CD4-positive, alpha-beta T cell treated with Interferon alpha-2 for 1 hour (primary cell): ENCODE results near the gene DNAJC3.
"Not testable (repeated sequence)": the region's sequence is repeated elsewhere in the genome, so short reads cannot be mapped to it uniquely, and the experiment has no call there.

ENCODE experiments used
- DNase-seq, 2 donors: peaks; one replicate each; pipeline ENCODE4 v3.0.0-alpha.2; 2020 to 2022

DNAJC3 gene

GRCh38 chr13:95676105-95676761, 706 bp upstream of the DNAJC3 start:
- peak; percentile 18 to 37 for DNase-seq

DNA sequence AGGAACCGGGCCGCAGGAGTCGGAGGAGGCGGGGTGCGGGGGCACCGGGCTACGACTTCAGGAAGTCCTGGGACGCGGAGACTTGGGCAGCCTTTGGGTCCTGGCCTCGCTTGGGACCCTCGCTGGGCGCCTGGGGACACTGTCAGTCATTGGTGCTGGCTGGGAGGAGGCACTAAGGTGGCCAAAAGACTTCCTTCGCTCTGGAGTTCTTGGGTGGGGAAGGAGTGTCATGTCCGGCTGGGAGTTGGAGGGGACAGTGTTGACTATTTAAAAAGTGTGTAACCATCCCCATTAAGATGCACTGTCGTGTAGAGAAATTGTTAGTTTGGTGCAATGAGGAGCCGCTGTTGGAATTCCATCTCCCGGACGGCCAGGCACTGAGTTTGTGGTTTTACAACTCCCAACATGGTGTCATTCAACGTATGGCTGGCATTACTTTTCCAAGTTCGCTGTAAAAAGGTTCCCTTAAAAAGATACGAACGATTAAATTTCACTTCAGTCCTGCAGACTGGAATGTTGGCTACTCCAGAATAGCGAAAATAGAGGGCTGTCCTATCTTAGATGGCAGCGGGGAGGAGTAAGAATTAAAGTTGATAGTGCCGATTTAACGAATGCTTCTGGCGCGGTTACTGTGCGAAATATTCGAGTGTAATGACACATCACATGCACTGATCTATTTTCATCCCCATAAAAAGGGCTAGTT, 776 bp downstream of the DNAJC3 start:
- DNase-seq, result peak in 1 of 2 donors; percentile 16

DNA sequence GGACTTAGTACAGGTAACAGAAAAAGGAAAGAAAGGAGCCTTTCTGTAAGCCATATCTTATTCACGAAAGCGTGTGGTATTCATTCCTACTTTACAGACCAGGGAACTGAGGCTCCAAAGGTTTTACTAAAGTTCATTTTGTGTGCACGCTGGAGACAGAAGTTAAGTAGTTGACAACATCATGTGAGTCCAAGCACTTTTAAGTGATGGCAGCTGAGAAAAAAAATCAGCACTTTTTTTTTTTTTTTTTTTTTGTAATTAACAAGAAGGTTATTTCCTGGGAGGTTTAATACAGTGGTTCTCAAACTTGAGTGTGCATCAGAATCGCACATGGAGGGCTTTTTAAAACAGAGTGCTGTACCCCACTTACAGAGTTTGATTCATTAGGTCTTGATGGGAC, 2.0 kb downstream of the DNAJC3 start:
- DNase-seq, result no peak

DNA sequence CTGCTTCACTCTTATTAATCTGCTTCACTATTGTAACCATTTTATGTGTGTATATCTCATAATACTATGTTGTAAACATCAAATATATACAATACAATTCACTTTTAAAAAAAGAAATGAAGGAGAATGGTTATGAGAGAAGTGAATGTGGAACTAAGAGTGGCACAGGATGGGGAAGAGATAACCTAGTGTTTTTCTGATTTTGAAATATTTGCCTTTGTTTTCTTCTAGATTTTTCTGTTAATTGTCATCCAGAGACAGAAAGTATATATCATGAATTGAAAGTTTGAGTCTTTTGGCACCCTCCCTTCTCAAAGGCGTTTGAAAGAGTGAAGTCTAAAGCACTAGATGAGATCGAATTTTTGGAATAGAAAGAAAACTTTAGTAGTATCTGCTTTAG, 2.8 kb downstream of the DNAJC3 start:
- DNase-seq, result no peak

GRCh38 chr13:95684418-95684817, 7.5 kb downstream of the DNAJC3 start:
- DNase-seq, result no peak

DNA sequence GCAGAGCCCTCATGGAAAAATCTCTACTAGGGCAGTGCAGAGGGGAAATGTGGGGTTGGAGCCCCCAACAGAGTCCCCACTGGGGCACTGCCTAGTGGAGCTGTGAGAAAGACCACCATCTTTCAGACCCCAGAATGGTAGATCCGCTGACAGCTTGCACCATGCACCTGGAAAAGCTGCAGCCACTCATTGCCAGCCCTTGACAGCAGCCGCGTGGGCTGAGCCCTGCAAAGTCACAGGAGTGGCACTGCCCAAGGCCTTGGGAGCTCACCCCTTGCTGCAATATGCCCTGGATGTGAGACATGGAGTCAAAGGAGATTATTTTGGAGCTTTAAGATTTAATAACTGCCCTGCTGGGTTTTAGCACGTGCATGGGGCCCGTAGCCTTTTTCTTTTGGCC, 8.0 kb downstream of the DNAJC3 start:
- DNase-seq, result not testable (repeated sequence)

DNA sequence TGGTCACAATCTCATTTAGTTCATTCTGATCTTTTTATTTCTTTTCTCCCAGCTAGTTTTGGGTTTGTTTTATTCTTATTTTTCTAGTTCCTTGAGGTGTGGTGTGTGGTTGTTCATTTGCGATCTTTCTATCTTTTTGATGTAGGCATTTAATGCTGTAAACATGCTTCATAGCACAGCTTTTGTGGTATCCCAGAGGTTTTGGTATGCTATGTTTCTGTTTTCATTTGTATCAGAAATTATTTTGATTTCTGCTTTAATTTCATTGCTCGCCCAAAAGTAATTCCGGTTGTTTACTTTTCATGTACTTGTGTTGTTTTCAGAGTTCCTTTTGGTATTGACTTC, 12.6 kb downstream of the DNAJC3 start:
- no peak for DNase-seq

GRCh38 chr13:95690986-95691385, 14.0 kb downstream of the DNAJC3 start:
- not testable (repeated sequence) for DNase-seq

GRCh38 chr13:95697052-95697680, 20.2 kb downstream of the DNAJC3 start:
- no peak for DNase-seq

- DNase-seq, result no peak
Measured at GRCh38 chr13:95698047-95698749, 21.3 kb downstream of the DNAJC3 start.

- no peak for DNase-seq
Measured at GRCh38 chr13:95703576-95703975, 26.6 kb downstream of the DNAJC3 start.

DNA sequence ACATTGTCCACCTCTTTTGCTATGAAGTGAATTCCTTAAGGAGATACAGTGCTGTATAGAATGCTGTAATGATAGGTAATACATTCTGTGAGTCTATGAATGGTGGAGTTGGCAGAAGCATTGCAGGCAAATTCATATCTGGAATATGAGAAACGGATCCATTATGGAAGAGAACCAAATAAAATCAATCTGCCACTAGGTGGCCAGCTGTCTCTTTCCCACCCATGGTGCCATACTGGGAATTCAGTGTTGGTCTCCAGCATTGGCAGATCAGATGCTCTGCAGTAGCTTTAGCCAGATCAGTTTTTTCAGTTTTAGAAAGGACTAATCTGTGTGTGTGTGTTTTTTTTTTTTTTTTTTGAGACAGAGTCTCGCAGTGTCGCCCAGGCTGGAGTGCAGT, 27.6 kb downstream of the DNAJC3 start:
- no peak for DNase-seq

- no peak for DNase-seq
Measured at GRCh38 chr13:95706356-95706755, 29.4 kb downstream of the DNAJC3 start.

GRCh38 chr13:95707035-95707434, 30.1 kb downstream of the DNAJC3 start:
- DNase-seq, result no peak

GRCh38 chr13:95707442-95708390, 30.8 kb downstream of the DNAJC3 start:
- DNase-seq, result no peak

- no peak for DNase-seq
Measured at GRCh38 chr13:95708391-95708774, 31.4 kb downstream of the DNAJC3 start.

- no peak for DNase-seq
Measured at GRCh38 chr13:95708811-95709500, 32.0 kb downstream of the DNAJC3 start.

DNA sequence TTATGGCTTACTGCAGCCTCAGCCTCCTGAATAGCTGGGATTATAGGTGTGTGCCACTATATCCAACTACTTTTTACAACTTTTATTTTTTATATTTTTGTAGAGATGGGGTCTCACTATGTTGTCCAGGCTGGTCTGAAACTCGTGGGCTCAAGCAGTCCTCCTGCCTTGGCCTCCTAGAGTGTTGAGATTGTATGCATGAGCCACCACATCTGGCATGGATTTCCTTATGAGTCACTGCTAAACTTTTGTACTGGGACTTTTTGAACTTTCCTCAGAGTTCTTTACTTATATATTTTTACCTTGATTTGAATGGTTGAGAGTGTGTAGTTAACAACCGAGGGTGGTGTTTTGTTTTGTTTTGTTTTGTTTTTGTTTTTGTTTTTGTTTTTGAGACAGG, 33.4 kb downstream of the DNAJC3 start:
- DNase-seq, result no peak

DNA sequence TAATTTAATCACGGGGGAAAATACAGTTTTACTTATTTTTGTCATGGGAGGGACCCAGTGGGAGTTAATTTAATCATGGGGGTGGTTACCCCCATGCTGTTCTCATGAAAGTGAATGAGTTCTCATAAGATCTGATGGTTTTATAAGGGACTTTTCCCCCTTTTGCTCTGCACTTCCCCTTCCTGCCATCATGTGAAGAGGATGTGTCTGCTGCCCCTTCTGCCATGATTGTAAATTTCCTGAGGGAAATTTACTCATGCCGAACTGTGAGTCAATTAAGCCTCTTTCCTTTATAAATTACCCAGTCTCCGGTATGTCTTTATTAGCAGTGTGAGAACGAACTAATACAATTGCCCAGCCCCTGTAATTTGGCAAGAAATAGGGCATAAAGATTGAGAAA, 35.9 kb downstream of the DNAJC3 start:
- DNase-seq, result not testable (repeated sequence)

GRCh38 chr13:95713651-95714050, 36.7 kb downstream of the DNAJC3 start:
- no peak for DNase-seq

GRCh38 chr13:95714142-95714832, 37.3 kb downstream of the DNAJC3 start:
- no peak for DNase-seq
